ENCODE results near the gene RNF32. TPM values are rescaled to one million over a fixed set of nuclear protein-coding genes. Genes with fewer than 3 reads are reported as not detected.

Gene RNF32
- total and polyA plus RNA-seq, 2 of the 13 experiments (the other 11 are each of a cell fraction or from before 2014, with no cell fraction given), result not detected

- no TSS peak for BruUV-seq (replicated peaks)
- no peak for FAIRE-seq
- Histone ChIP-seq H3K27ac (ENCODE audit: extremely low read length, insufficient read depth, low read length) (no peak overlapping the region), H3K27me3 (ENCODE audit: control insufficient read depth in 1 of 2, insufficient read depth in 2 of 2, low read length in 2 of 2) (no peaks in the 10 kb centered on the region), H3K4me2 (ENCODE audit: low read depth, low read length) (no peak overlapping the region), H3K4me3 (replicated peaks in 1 of 3; ENCODE audit: insufficient read depth in 1 of 3, low read depth in 2 of 3, low read length in 3 of 3) (no peak overlapping the region), H3K9ac (ENCODE audit: insufficient read depth, low read depth, low read length) (no peak overlapping the region), H3K79me2 (ENCODE audit: insufficient read depth, low read length) (no peaks in the 10 kb centered on the region), H4K20me1 (ENCODE audit: insufficient read depth, low read length) (no peaks in the 10 kb centered on the region), H3K36me3 (replicated peaks in 1 of 2; ENCODE audit: control insufficient read depth in 1 of 2, insufficient read depth in 2 of 2, low read length in 2 of 2) (no peaks in the 10 kb centered on the region), H3K9me3 (ENCODE audit: low read length) (no peaks in the 10 kb centered on the region), H3K4me1 (ENCODE audit: insufficient read depth, low read length) (peaks cover 23% of the 10 kb centered on the region), H2AFZ (ENCODE audit: low read length) (no peak overlapping the region)
- intact Hi-C loops (cut with micrococcal nuclease; ENCODE audit: unreplicated experiment), result no loop called here
- no peak for ATAC-seq
- in situ Hi-C loops (cut with HindIII; ENCODE audit: extremely low pct_ligation_motif_present, low pct_unique_long_range_greater_than_20kb), result no loop called here
- POLR2A ChIA-PET, result no interaction called here
- TF ChIP-seq SNAPC2 (CRISPR knock-in tag; IDR thresholded peaks at IDR 0.05) (no peak), ZNF225 (CRISPR knock-in tag; IDR thresholded peaks at IDR 0.05) (no peak), GTF3A (CRISPR knock-in tag; conservative IDR thresholded peaks at IDR 0.05) (no peak), ZNF749 (CRISPR knock-in tag; IDR thresholded peaks at IDR 0.05; ENCODE audit: borderline replicate concordance) (no peak), ARID2 (CRISPR knock-in tag; IDR thresholded peaks at IDR 0.05; ENCODE audit: borderline replicate concordance) (no peak), CREM (IDR thresholded peaks at IDR 0.05) (no peak), CREM (CRISPR knock-in tag; IDR thresholded peaks at IDR 0.05) (no peak), ZBTB2 (CRISPR knock-in tag; IDR thresholded peaks at IDR 0.05; ENCODE audit: low read depth) (no peak), CAMTA2 (CRISPR knock-in tag; IDR thresholded peaks at IDR 0.05; ENCODE audit: borderline replicate concordance) (no peak), NBN (conservative IDR thresholded peaks at IDR 0.05) (no peak), ZNF841 (CRISPR knock-in tag; IDR thresholded peaks at IDR 0.05; ENCODE audit: borderline replicate concordance) (no peak), ZNF766 (CRISPR knock-in tag; IDR thresholded peaks at IDR 0.05; ENCODE audit: borderline replicate concordance) (no peak), ZNF124 (CRISPR knock-in tag; IDR thresholded peaks at IDR 0.05) (no peak), ZFP1 (CRISPR knock-in tag; IDR thresholded peaks at IDR 0.05) (no peak), SP5 (CRISPR knock-in tag; IDR thresholded peaks at IDR 0.05; ENCODE audit: borderline replicate concordance, low read depth) (no peak), ZBED4 (CRISPR knock-in tag; IDR thresholded peaks at IDR 0.05; ENCODE audit: borderline replicate concordance) (no peak), NFIB (CRISPR knock-in tag; IDR thresholded peaks at IDR 0.05; ENCODE audit: borderline replicate concordance) (no peak), ZNF280D (CRISPR knock-in tag; IDR thresholded peaks at IDR 0.05) (no peak), ZNF180 (CRISPR knock-in tag; IDR thresholded peaks at IDR 0.05; ENCODE audit: borderline replicate concordance, low read depth) (no peak), ZFP37 (CRISPR knock-in tag; IDR thresholded peaks at IDR 0.05; ENCODE audit: borderline replicate concordance) (no peak)
- 75% methylated on average over 4 of the region's 4 CpGs for WGBS (ENCODE audit: low lambda C conversion rate)
- CTCF ChIA-PET (ENCODE audit: low intra/inter-chr PET ratio, low total read pairs), result no interaction called here
- no peak for DNase-seq (ENCODE audit: low spot score)
These were observed 21.7 kb downstream of the RNF32 start for GRCh38 chr7:156662277-156662676.

Data from HepG2 (cell line).